NT2/D1 (cell line): ENCODE measurements around the gene GFM2.

Experiments used
- SUZ12 ChIP-seq: IDR thresholded peaks from 2 replicates; pipeline ENCODE4 v1.6.1; 2011; ENCODE audit not compliant: insufficient read length, insufficient read depth; ENCODE audit errors: extremely low read depth
- YY1 ChIP-seq: IDR thresholded peaks from 2 replicates; pipeline ENCODE4 v1.6.1; 2011; ENCODE audit not compliant: insufficient read length, insufficient read depth
- ZNF274 ChIP-seq: IDR thresholded peaks from 2 replicates; pipeline ENCODE4 v1.6.1; 2011; ENCODE audit warnings: mild to moderate bottlenecking, low read depth, low read length

DNA sequence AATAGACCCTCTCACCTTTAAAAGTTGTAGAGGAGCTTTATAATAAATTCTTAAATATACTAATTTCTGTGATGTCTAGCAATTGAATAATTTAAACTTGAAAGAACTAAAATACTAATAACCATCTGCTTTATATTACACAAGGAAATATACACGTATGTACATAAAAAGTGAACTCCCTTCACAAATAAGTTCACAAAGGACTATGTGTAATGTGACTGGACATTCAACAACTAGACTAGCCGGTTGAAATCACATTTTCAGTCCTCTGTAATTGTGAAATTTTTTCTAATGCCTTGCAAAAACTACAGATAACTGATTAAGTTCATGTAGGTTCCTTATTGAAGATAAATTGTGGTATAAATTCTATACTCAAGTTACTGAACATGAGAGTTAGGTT lies 11.7 kb upstream of the GFM2 start:
- TF ChIP-seq ZNF274 (no peak), YY1 (no peak), SUZ12 (no peak)
